WI38 (cell line): ENCODE data around the gene KAZALD1.

ENCODE experiments used
- H3K4me3 ChIP-seq: 2 replicates; pipeline ENCODE4 v1.5.1; 2011; ENCODE audit warnings: low read depth, mild to moderate bottlenecking, control low read depth, low read length
- TF ChIP-seq, protein P1 (sequence below): IDR thresholded peaks from 2 replicates; pipeline ENCODE4 v1.5.1; 2012; ENCODE audit warnings: low read depth, mild to moderate bottlenecking, control low read depth, low read length

Gene KAZALD1

DNA sequence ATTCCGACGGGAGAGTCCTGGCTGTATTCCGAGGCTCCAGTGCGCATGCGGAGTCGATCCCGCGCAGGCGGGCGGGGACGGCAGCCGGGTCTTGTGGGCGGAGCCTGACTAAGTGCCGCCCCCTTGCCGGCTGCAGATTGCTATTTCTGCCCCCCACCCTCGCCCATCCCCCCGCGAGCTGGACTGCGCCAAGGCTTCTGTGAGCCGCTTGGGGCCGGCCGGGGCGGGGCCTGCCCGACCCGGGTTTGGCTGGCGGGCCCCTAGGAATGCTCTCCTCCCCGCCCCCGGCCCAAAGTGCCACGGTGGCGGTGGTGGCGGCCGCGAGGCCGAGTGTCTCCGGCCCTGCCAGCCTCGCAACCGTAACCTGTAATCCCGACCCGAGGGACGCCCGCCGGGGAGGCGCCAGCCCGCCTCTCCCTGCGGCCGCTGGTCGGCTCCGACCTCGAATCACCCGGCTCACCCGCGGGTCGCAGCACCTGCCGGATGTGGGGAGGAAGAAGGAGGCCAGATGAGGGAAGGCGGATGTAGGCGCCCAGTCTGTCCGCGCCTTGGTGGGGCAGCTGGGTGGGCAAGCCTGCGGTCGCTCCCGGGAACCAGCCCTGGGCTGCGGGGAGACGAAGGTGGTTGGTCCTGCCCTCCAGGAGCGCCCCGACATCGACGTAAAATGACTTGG lies 702 bp upstream of the KAZALD1 start:
- H3K4me3 ChIP-seq = peak overlapping the region; percentile 87
- TF ChIP-seq, protein P1, sequence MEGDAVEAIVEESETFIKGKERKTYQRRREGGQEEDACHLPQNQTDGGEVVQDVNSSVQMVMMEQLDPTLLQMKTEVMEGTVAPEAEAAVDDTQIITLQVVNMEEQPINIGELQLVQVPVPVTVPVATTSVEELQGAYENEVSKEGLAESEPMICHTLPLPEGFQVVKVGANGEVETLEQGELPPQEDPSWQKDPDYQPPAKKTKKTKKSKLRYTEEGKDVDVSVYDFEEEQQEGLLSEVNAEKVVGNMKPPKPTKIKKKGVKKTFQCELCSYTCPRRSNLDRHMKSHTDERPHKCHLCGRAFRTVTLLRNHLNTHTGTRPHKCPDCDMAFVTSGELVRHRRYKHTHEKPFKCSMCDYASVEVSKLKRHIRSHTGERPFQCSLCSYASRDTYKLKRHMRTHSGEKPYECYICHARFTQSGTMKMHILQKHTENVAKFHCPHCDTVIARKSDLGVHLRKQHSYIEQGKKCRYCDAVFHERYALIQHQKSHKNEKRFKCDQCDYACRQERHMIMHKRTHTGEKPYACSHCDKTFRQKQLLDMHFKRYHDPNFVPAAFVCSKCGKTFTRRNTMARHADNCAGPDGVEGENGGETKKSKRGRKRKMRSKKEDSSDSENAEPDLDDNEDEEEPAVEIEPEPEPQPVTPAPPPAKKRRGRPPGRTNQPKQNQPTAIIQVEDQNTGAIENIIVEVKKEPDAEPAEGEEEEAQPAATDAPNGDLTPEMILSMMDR = no peak

DNA sequence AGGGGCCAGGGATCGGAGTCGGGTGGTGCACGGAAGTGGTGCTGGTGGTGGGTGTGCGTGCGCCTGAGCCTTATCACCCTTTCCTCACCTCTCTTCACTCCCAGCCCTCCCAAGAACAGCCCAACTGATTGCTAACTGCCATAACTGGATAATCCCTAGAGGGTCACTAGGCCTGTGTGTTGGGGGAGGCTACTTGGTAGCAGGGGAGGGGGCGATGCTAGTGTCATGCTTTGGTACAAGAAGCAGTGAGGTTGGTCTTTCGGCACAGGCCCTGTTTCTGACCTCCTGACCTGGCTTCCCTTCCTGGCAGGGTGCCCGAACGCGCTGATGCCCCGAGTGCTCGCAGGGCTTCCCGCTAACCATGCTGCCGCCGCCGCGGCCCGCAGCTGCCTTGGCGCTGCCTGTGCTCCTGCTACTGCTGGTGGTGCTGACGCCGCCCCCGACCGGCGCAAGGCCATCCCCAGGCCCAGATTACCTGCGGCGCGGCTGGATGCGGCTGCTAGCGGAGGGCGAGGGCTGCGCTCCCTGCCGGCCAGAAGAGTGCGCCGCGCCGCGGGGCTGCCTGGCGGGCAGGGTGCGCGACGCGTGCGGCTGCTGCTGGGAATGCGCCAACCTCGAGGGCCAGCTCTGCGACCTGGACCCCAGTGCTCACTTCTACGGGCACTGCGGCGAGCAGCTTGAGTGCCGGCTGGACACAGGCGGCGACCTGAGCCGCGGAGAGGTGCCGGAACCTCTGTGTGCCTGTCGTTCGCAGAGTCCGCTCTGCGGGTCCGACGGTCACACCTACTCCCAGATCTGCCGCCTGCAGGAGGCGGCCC lies 652 bp downstream of the KAZALD1 start:
- H3K4me3 ChIP-seq = peak overlapping the region; percentile 87
- TF ChIP-seq, protein P1 = peak; percentile 67

GRCh38 chr10:101063050-101063525 lies 1.3 kb downstream of the KAZALD1 start:
- H3K4me3 ChIP-seq = peak overlapping the region; percentile 87
- TF ChIP-seq, protein P1 = no peak

DNA sequence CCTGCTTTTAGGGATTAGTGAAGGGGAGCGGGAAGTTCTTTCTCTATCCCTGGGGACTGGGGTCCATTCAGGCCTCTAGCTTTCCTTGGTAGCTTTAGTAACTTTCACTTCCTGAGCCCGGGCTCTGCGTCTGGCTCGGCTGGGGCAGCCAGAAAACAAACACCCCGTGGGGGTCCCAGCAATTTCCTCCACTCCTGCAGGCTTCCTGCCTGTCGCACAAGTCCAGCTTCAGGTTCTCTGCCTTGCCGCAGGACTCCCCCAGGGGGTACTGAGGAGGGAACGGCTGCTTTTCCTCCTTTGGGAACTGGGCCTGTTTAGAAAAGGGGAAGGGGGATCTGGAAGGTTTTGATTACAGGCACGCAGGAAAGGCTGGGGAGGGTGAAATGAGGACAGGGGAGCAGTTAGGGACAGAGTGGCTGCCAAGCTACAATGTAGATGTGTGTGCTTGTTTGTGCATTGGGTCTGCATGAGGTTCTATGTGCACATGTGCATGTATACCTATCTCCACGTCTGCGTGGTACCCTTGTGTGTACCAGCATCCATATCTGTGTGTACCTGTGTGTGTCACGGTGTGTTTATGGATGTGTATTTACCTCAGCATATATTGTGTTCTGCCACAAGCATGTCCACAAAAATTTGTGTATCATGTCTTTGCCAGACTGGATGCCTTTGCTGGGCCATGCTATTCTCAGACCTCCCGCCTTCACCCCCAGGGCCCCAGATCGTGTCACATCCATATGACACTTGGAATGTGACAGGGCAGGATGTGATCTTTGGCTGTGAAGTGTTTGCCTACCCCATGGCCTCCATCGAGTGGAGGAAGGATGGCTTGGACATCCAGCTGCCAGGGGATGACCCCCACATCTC lies 2.0 kb downstream of the KAZALD1 start:
- TF ChIP-seq, protein P1 = no peak
- H3K4me3 ChIP-seq = no peak overlapping the region; the same call in 1 of the 2 replicates

DNA sequence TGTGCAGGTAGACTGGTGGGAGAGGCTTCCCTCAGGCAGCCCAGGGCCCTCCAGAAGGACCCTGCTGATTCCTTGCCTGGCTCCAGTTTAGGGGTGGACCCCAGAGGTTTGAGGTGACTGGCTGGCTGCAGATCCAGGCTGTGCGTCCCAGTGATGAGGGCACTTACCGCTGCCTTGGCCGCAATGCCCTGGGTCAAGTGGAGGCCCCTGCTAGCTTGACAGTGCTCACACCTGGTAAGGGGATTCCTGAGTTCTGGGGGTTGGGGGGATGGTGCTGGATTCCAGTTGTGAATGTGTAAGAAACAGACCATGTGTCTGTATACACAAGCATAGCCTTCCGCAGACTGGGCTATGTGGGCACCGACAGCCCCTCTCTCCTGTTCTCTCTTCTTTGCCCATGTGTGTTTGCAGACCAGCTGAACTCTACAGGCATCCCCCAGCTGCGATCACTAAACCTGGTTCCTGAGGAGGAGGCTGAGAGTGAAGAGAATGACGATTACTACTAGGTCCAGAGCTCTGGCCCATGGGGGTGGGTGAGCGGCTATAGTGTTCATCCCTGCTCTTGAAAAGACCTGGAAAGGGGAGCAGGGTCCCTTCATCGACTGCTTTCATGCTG lies 2.7 kb downstream of the KAZALD1 start:
- TF ChIP-seq, protein P1 = no peak
- H3K4me3 ChIP-seq = no peak overlapping the region

DNA sequence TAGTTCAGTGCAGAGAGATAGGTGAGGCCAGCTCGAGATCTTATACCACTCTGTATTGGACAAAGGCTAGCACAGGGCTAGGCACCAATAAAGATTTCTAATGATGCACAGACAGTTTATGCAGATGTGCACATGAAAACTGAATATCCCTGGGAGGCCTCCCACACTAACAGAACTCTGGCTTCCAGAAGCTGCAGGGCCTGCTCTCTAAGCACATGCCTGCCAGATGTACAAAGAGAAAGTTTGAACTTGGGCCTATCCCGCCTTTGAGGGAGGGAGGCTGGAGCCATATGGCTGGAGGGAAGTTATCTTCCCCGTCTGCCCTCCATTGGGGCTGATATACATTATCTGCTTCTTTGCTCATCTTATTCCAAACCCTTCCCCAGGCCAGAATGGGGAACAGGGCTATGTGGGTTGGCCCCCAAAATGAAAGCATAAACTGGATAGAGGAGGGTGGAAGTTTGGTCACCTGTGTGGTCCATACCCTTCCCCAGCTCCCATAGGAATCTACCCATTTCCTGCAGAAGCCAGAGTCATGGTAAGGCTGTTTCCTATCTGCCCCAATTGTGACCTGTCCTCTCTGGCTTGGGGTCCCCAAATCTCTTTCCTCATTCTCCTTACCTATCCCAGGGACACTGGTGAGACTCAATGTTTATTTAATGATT lies 3.8 kb downstream of the KAZALD1 start:
- H3K4me3 ChIP-seq = peak overlapping the region; percentile 64
- TF ChIP-seq, protein P1 = no peak
